Liver (tissue), 9 donors: ENCODE measurements around the gene SLC16A11. TPM values are rescaled to one million over a fixed set of nuclear protein-coding genes. Genes with fewer than 3 reads are reported as not detected.

Experiments
- DNase-seq: peaks from one replicate; pipeline ENCODE4 v3.0.0-alpha.2; 2017; ENCODE audit warnings: low spot score
- H3K27ac ChIP-seq, 2 donors: one replicate each; pipeline ENCODE4 v1.7.0; 2013; ENCODE audit warnings: inconsistent platforms in 2 of 2, low read length in 2 of 2, control low read depth in 1 of 2, low read depth in 1 of 2, mild to moderate bottlenecking in 1 of 2
- H3K27me3 ChIP-seq, 4 donors: one replicate each; pipeline versions ENCODE4 v1.6.1 to v1.7.0; 2013; ENCODE audit warnings: low read length in 3 of 4, inconsistent platforms in 1 of 4, mild to moderate bottlenecking in 1 of 4, moderate library complexity in 1 of 4; ENCODE audit not compliant: control insufficient read depth in 4 of 4, insufficient read depth in 4 of 4
- H3K36me3 ChIP-seq, 4 donors: one replicate each; pipeline versions ENCODE4 v1.6.1 to v1.7.0; 2013; ENCODE audit warnings: low read length in 3 of 4, mild to moderate bottlenecking in 3 of 4, low read depth in 1 of 4, moderate library complexity in 1 of 4; ENCODE audit not compliant: control insufficient read depth in 4 of 4, insufficient read depth in 3 of 4
- H3K4me1 ChIP-seq, 4 donors: one replicate each; pipeline versions ENCODE4 v1.6.1 to v1.7.0; 2013; ENCODE audit warnings: low read length in 3 of 4, mild to moderate bottlenecking in 3 of 4, moderate library complexity in 1 of 4; ENCODE audit not compliant: control insufficient read depth in 4 of 4, insufficient read depth in 4 of 4
- H3K4me3 ChIP-seq, 3 donors: one replicate each; pipeline versions ENCODE4 v1.6.1 to v1.7.0; 2013; ENCODE audit warnings: low read length in 3 of 3, control low read depth in 1 of 3, low read depth in 1 of 3, mild to moderate bottlenecking in 1 of 3
- H3K9ac ChIP-seq, 2 donors: one replicate each; pipeline ENCODE4 v1.7.0; 2013; ENCODE audit warnings: low read length in 2 of 2, mild to moderate bottlenecking in 2 of 2, moderate library complexity in 2 of 2, control low read depth in 1 of 2, low read depth in 1 of 2
- H3K9me3 ChIP-seq, 4 donors: one replicate each; pipeline versions ENCODE4 v1.6.1 to v1.7.0; 2013; ENCODE audit warnings: low read length in 3 of 4; ENCODE audit not compliant: control insufficient read depth in 4 of 4
- ATF3 ChIP-seq: IDR thresholded peaks from 2 replicates; pipeline ENCODE4 v1.6.1; 2016; ENCODE audit warnings: antibody characterized with exemption
- CTCF ChIP-seq: fragments of 150-350 bp; IDR thresholded peaks from 2 replicates; pipeline ENCODE4 v1.5.1; 2017; ENCODE audit warnings: improper control_type of control experiment, low read depth, low read length; ENCODE audit not compliant: missing input control
- EGR1 ChIP-seq, 2 donors: IDR thresholded peaks; 2 replicates each; pipeline ENCODE4 v1.6.1; 2016 to 2018; ENCODE audit warnings: antibody characterized with exemption in 2 of 2, low read depth in 2 of 2
- FOXA2 ChIP-seq: IDR thresholded peaks from 2 replicates; pipeline ENCODE4 v1.6.1; 2016; ENCODE audit warnings: antibody characterized with exemption
- GABPA ChIP-seq, 2 donors: IDR thresholded peaks in 1 of 2; conservative IDR thresholded peaks in 1 of 2; 2 replicates each; pipeline ENCODE4 v1.6.1; 2016; ENCODE audit warnings: antibody characterized with exemption in 2 of 2, mild to moderate bottlenecking in 1 of 2, moderate library complexity in 1 of 2
- HNF4A ChIP-seq, 2 donors: conservative IDR thresholded peaks; 2 replicates each; pipeline ENCODE4 v1.6.1; 2016; ENCODE audit warnings: antibody characterized with exemption in 2 of 2, mild to moderate bottlenecking in 2 of 2
- HNF4G ChIP-seq: IDR thresholded peaks from 2 replicates; pipeline ENCODE4 v1.6.1; 2016; ENCODE audit warnings: antibody characterized with exemption
- JUND ChIP-seq, 2 donors: IDR thresholded peaks; 2 replicates each; pipeline ENCODE4 v1.6.1; 2016; ENCODE audit warnings: antibody characterized with exemption in 2 of 2
- NR2F2 ChIP-seq: IDR thresholded peaks from 2 replicates; pipeline ENCODE4 v1.6.1; 2016; ENCODE audit warnings: antibody characterized with exemption
- RAD21 ChIP-seq, 2 donors: IDR thresholded peaks; 2 replicates each; pipeline ENCODE4 v1.6.1; 2016; ENCODE audit warnings: antibody characterized with exemption in 2 of 2, mild to moderate bottlenecking in 2 of 2
- REST ChIP-seq: IDR thresholded peaks from 2 replicates; pipeline ENCODE4 v1.6.1; 2016; ENCODE audit warnings: antibody characterized with exemption, mild to moderate bottlenecking
- RXRA ChIP-seq, 2 donors: IDR thresholded peaks; 2 replicates each; pipeline ENCODE4 v1.6.1; 2017 to 2018; ENCODE audit warnings: antibody characterized with exemption in 2 of 2, mild to moderate bottlenecking in 1 of 2
- SP1 ChIP-seq: IDR thresholded peaks from 2 replicates; pipeline ENCODE4 v1.6.1; 2018; ENCODE audit warnings: antibody characterized with exemption, mild to moderate bottlenecking
- TAF1 ChIP-seq: conservative IDR thresholded peaks from 2 replicates; pipeline ENCODE4 v1.6.1; 2016; ENCODE audit warnings: antibody characterized with exemption, mild to moderate bottlenecking
- YY1 ChIP-seq: IDR thresholded peaks from 2 replicates; pipeline ENCODE4 v1.6.1; 2016; ENCODE audit warnings: antibody characterized with exemption, mild to moderate bottlenecking
- WGBS: extraction: QIAGEN DNeasy Blood & Tissue Kit; methylation state at CpG from one replicate; pipeline ENCODE4 v1.1.7; 2013; 5-methylcytosine and 5-hydroxymethylcytosine counted together
- polyA plus RNA-seq, 2 donors: library from polyadenylated mRNA; stranded (reverse) in 1 of 2; unstranded in 1 of 2; fragments of 200-250 nt in 1 of 2; fragments of >200 nt in 1 of 2; fragmentation: Nextera tagmentation in 1 of 2; extraction: Ambion mirVana in 1 of 2; gene quantifications; one replicate each; pipeline versions ENCODE4 v1.2.1 to v1.2.3, GENCODE V29; 2013 to 2015
- total RNA-seq, 2 donors: library from RNA; depleted of rRNA; stranded (reverse); fragments of >200 nt; gene quantifications; one replicate each; pipeline ENCODE4 v1.2.3, GENCODE V29; 2014
- TF ChIP-seq, protein P1 (sequence below): IDR thresholded peaks from 2 replicates; pipeline ENCODE4 v1.6.1; 2016; ENCODE audit warnings: antibody characterized with exemption
- donor health status: healthy.
- donor health status: healthy.
- donor health status: healthy.
- donor health status: healthy.
- donor health status: healthy.

Gene SLC16A11
- total and polyA plus RNA-seq, 4 donors, result 1.7 to 8.2 (median 3.1) TPM

GRCh38 chr17:7026471-7027115 is 17.3 kb downstream of the SLC16A11 start:
- Histone ChIP-seq H3K27ac (no peak overlapping the region), H3K9ac (no peak overlapping the region), H3K4me3 (no peak overlapping the region), H3K9me3 (no peaks in the 10 kb centered on the region), H3K27me3 (no peaks in the 10 kb centered on the region), H3K36me3 (peaks cover 0 to 1% (median 0%) of the 10 kb centered on the region in 4 donors), H3K4me1 (peaks cover 5 to 15% (median 9%) of the 10 kb centered on the region in 4 donors)
- no peak for DNase-seq
- 93% methylated on average over 29 of the region's 29 CpGs for WGBS
- TF ChIP-seq, protein P1, sequence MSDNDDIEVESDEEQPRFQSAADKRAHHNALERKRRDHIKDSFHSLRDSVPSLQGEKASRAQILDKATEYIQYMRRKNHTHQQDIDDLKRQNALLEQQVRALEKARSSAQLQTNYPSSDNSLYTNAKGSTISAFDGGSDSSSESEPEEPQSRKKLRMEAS, result no peak
- TF ChIP-seq GABPA (IDR thresholded peaks at IDR 0.05 in 1 of 2, conservative IDR thresholded peaks at IDR 0.05 in 1 of 2), result no peak
- no peak for TF ChIP-seq HNF4G
- TF ChIP-seq ATF3, result no peak
- no peak for TF ChIP-seq JUND (IDR thresholded peaks at IDR 0.05)
- TF ChIP-seq SP1, result no peak
- TF ChIP-seq EGR1 (IDR thresholded peaks at IDR 0.05; ENCODE audit: low read depth in 2 of 2), result no peak
- TF ChIP-seq CTCF, result no peak
- TF ChIP-seq RAD21 (IDR thresholded peaks at IDR 0.05), result no peak
- no peak for TF ChIP-seq TAF1

DNA sequence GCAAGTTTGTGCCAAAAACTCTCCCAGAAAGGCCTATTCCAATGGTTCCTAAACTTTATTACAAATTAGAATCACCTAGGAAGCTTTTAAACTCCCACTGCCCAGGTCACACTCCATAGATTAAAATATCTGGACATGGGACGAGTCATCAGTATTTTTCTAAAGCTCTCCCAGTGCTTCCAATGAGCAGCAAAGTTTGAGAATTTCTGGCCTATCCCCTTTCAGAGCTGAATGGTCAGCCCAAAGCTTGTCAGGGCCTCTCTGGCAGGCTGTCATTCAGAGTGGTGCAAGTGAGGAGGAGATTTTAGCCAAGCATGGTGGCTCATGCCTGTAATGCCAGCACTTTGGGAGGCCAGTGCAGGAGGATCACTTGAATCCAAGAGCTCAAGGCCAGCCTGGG is 18.6 kb downstream of the SLC16A11 start:
- Histone ChIP-seq H3K9ac (no peak overlapping the region), H3K4me1 (peaks cover 5 to 20% (median 13%) of the 10 kb centered on the region in 4 donors), H3K9me3 (no peaks in the 10 kb centered on the region), H3K27me3 (no peaks in the 10 kb centered on the region), H3K27ac (no peak overlapping the region), H3K4me3 (no peak overlapping the region), H3K36me3 (peaks cover 0 to under 1% (median 0%) of the 10 kb centered on the region in 4 donors)
- WGBS, result 83% methylated on average over 1 of the region's 1 CpG
- no peak for DNase-seq
- TF ChIP-seq RAD21 (IDR thresholded peaks at IDR 0.05) (no peak), JUND (IDR thresholded peaks at IDR 0.05) (no peak), HNF4G (no peak), ATF3 (no peak), RXRA (IDR thresholded peaks at IDR 0.05) (no peak), HNF4A (conservative IDR thresholded peaks at IDR 0.05) (no peak), YY1 (no peak), FOXA2 (no peak), REST (no peak), SP1 (no peak), EGR1 (IDR thresholded peaks at IDR 0.05; ENCODE audit: low read depth in 2 of 2) (no peak), GABPA (IDR thresholded peaks at IDR 0.05 in 1 of 2, conservative IDR thresholded peaks at IDR 0.05 in 1 of 2) (no peak), TAF1 (no peak), NR2F2 (no peak)
